DMS53 (cell line): ENCODE data around the gene TMTC1.

Experiments used
- DNase-seq: peaks from one replicate; lab custom pipeline; 2025; lab: John Stamatoyannopoulos, UW

Gene TMTC1

DNA sequence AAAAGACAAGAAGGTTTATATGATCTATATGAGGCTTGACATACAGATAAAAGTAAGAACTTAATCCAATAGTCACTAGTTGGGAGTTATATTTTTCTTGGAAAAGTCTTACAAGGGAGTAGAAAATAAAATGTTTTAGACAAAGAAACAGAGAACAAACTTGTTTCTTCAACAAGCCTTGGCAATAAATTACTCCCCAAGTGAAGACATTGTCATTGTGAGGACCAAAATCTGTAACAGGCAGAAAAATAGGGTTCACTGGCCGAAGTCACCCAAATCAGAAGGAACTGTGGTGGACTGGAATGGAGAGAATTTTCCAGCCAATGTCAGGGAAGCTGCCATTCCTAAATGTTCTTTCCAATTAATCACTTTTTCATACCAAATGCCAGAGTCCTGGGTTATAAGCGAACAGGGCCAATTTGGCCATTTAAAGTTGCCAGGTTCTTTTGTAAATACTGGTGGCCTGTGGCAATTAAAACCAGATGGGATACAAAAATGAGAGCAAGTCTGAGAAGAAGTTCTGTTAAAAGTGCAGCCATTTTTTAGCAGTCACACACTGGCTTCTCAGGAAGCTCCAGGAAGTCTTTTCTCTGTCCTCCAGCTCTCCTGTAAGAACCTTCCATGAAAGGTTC lies 168.9 kb downstream of the TMTC1 start:
- no peak for DNase-seq

DNA sequence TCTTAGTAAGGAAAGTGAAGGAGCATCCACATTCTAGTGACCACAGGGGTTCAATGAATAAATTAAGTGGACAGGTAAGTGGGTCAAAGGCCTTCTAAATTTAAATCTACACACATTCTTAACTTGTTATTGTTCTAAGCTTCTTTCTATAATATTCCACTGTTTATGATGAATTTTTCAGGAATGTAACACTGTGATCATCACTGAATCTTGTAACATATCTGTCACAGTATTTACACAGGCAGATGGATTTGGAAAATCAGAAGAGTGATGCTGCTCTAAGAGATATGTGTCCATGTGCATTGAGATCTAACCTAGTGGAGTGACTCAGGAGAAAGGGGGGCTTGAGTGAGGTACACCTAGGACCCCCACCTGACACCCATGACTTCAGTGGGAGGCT lies 170.8 kb downstream of the TMTC1 start:
- DNase-seq = no peak

DNA sequence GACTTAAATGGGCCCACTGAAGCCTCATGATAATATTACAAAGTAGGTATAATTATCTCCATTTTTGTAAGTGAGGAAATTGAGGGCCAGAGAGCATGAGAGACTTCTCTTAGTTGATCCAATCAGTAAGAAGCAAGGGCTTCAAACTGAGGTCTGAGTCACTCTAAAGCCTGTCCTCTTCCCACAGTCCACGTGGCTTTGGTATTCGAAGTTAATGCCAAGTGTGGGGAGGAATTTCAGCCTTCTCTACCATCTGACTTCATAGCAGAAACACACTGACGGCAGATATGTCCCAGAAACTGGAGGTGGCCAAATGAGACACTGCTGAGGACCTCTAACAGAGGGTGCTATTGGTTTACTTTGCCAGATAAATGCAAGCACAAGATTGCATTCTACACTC lies 171.8 kb downstream of the TMTC1 start:
- no peak for DNase-seq

DNA sequence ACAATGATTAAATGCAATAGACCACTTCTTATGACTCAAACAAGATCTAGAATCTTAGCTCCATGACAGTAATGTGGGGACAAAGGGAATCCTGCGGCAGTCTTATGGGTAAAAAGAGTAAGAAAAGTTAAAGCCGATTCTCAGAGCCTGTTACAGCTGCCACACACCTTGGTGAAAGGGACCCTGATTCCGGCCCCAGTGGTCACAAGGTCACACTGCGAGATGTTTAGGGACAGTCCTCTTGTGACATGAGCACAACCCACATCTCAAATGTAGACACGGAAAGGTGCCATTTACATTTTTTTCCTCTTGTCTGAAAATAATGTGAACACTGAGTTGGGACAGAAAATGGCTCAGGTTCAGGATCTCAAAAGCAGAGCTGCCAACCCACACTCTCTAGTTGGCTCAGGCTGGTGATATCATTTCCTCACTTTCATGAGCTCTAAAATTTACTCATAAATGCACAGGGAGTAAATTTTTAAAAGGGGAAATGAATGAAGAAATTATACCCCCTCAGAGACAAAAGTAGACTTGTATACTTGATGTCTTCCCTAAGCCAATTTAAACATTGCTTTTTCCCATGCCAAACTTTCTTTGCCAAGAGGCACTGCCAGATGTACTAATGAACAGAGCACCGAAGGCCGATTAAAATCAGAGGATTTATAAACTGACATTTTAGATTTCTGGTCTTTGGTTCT lies 173.1 kb downstream of the TMTC1 start:
- no peak for DNase-seq

DNA sequence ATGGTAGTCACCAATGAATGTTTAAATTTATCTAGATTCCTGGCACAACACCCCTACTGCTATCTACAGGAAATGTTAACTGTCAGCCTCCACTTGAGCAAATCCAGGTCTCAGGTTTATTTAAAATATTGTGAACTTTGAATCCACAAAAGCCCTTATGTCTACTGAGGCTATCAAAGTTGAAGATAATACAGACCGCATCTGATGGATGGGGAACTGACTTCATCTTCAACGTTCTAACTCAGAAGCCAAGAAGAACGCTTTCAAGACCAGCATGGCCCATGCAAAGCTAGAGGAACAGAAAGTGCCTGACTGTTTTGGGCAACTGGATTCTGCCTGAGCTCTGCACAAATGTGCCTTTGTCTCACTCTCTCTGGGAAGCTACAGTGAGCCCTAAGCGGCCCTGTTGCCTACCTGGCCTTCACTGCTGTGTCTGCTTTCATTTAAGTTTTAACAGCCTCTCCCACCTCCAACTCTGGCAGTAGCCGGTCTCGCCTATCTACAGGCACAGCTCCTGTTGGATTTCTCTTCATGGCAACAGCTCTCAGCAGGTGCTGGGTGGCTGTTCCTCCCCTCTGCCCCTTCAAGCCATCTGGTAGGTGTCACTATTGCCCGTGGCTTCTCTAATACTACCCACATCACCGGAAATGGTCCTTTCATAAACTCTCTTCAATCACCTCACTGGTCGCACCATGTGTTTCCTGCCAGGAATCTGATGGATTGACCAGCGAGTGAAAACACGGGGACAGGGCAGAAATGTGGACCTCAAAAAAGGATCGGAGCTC lies 174.1 kb downstream of the TMTC1 start:
- no peak for DNase-seq

DNA sequence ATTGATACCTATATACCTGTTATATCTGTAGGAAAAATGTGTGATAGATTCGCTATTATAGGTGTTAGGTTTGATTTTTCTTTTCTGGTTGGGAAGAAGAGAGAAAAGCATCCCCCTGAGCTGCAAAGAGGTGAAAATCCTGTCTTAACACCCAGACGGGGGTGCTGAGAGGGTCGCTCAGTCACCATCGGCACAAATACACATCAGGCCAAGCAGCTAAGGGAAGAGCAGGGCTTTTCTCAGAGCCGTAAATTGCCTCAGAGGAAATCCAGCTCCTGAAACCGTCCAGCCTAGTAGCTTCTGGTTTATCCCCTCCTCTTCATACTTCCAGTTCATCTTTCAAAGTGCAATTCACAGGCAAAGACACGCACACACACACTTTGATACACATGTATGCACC lies 175.2 kb downstream of the TMTC1 start:
- DNase-seq = no peak

DNA sequence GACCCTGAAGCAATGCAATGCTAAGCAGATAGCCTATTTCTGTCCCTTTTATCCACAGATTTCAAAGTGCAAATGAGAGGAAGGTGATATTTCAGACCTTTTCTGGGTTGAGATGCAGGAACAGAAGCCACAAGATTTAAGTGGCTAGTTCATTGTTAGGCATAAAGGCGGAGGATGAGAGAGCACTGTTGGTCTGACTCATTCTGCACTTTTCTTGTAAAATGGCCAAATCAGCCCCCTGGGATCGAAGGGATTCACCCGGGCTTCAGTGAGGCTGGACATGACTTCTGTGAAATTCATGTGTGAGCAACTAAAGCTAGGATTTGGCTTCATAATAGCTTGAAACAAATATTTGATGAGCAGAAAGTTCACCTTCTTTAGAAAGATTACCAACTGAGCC lies 184.4 kb downstream of the TMTC1 start:
- no peak for DNase-seq

DNA sequence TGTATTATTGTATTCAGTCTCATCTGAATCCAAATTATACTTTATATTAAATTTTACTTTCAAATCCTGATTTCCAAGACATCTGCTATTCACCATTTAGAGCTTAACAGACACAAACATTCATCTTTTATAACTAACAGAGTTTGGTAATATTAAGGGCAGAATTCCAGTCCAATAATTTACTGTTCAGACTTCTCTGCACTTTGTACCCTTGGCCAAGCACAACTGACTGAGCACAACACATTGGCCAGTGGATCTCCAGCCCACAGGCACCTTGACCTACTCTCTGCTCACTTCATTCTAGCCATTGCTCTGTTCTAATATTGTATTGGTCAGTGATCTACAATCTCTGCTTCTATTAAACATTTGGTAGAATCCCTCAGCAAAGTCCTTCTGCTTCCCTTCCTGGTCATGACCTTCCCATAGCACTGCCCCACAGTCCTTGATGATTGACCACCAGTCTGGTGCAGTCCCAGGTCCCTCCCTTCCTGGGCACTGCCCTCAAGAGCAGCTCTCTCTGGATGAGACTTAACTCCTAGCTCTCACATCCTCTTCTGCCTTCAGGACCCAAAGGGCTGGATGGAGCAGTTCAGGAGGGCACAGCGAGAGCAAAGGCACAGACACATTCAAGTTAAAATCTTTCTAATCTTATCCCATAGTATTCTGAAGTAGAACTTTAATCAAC lies 188.5 kb downstream of the TMTC1 start:
- DNase-seq = no peak

DNA sequence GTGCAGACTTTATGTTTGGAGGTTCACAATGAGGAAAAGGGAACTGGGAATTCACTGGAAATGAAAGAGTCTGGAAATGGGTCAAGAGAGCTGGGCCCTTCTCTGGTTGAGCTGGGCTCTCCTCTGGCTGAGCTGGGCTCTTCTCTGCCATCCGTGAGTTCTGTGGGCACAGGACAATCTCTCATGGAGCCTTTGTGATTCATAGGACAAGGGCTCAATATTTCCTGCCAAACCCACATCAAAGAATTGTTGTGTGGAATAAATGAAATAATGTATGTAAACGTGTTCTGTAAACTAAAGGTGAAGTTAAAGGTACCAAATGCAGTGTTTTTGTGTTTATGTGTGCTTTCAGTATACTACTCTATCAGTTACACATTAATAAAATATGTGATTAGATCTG lies 190.7 kb downstream of the TMTC1 start:
- peak; percentile 20 for DNase-seq

DNA sequence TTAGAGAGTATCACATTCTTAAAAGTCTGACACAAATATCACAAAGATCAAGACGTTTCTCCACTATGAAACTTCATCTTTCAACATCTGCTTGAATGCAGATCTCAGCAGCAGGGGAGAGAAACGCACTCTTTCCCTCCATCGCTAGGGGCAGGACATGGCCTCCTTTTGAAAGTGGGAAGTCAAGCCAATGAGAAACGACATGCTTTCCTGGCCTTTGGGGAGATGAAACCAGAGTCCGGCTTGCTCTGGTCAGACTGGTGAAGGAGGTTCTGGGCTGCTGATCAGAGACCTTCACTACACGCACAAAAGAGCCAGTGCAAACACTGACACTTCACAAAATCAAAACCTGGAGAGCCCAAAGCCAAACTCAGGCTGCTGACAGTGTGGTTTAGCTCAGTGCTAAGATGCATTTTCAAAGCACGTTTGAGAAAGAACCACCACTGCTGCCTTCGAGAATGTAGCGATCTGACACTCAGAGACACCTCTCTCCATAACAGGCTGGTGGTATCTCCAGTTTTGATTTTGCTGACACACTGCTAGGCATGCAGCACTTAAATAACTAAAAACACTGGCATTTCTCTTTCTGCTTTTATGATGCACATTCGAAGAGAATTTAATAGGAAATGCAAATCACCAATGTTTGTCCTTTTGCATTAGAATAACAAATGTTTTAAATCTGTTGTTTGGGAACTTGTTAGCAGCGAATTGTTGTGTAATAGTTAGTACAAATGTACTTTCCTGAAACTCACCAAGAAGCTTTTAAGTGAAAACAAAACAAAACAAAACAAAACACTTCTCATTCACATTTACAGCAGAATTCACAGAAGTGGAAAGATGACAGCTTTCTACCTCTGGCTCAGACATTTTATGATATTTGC lies 192.4 kb downstream of the TMTC1 start:
- DNase-seq = no peak

DNA sequence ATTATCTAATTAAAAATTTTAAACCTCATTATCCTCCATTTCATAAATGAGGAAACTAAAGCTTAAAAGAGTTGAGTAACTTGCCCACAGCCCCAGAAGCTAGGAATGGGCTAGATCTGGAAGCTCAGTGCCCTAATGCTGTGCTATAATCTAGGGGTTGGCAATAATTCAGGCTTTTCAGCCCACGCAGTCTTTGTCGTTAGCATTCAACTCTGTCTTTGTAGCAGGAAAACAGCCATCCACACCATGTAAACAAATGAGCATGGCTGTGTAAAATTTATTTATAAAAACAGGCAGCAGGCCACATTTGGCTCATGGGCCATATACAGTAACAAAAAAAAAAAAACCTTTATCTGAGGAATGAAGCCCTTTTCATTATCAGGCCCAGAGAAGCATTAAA lies 193.9 kb downstream of the TMTC1 start:
- no peak for DNase-seq

DNA sequence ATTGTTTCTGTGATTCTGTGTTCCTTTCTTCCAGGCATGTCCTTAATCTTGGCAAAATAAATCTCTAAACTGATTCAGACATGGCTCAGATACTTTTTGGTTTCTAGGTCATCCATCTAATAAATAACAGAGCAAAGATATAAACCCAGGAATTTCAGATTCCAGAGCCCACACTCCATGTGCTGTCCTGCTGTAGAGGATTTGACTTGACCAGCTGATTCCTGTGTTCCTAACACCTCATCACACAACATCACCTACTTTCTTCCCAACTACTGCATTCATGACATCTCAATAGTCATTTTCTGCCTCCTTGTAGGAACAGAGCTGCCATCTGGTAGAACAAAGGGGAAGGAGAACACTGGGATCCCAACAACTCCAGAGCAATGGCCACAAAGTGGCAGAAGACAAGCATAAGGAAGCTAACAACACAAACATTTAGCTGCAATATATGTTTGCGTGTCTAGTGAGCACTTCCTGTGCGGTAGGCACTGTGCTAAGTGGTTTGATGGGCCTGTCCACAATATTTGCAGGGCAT lies 194.4 kb downstream of the TMTC1 start:
- DNase-seq = no peak

DNA sequence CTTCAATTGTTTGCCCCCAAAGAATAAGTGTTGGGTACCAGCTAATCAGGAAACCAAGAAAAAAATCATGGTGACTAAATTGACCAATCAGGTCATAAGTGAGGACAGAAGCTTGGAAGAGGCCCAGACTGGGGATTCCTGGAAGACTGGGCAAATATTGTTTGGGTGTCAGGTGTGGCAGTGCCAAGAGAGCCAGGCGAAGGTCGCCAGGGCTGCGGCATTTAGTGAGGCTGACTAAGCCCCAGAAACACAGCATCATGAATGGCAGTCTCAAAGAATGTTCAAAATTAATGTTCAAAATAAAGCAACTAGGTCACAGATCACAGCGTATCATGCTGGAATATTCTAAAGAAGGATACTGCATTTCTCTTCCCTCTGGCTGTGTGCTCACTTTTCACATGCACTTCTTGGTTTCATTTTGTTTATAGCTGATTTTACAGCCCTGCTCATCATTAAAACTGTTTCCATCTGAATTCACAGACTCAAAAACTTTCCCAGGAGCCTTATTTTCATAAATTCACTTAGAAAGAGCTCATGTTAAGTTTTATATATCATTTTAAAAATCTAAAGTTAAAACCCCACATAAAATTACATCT lies 201.0 kb downstream of the TMTC1 start:
- DNase-seq = no peak

DNA sequence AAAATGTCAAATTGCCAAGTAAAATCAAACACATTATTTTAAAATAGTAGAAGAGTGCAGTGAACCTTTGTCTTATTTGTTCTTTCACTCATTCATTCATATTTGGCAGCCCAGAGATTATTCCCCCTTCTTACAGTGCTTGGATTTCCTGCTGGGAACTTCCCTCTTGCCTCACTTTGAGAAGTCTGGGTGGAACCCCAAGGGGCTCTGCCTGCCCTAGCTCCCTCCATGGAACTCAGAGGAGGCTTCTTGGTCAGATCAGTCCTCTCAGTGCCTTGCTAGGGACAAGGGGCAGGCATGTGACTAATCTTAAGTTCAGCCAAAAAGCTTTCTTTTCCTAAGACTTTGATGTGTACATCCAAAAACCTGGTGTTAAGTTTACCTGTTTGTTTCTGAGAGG lies 201.6 kb downstream of the TMTC1 start:
- no peak for DNase-seq

DNA sequence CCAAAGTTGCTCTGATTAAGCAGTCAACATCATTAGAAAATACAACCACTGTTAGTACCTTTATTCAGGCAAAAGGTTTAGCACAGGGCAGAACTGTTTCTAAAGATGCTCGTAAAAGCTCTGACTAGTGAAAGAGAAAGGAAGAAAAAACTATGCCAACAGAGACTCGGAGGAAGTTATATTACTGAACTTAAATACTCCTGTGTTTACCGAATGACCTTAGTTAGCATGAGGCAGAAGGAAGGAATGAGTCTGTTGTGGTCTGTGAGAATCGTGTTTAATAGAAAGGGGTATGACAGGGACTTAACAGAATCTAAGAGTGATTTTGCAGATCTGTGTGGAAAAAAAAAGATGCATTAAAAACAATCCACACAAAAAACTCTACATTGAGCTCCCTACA lies 202.1 kb downstream of the TMTC1 start:
- DNase-seq = no peak

DNA sequence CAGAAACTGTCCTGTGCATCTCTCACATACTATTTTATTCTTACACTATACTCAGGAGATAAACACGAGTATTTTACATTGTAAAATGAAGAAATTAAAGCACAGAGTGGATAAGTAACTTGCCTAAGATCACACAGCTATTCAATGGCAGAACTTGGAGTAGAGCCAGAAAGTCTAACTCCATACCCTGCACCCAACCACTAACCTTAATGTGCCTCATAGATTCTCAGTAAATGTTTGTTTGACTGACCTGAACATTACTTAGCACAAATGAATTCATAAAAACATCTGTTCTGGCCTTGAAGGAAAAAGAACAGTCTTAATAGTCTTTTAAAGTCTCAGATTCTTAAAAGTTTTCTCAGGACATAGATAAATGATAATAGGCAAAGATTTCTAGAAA lies 202.8 kb downstream of the TMTC1 start:
- no peak for DNase-seq

DNA sequence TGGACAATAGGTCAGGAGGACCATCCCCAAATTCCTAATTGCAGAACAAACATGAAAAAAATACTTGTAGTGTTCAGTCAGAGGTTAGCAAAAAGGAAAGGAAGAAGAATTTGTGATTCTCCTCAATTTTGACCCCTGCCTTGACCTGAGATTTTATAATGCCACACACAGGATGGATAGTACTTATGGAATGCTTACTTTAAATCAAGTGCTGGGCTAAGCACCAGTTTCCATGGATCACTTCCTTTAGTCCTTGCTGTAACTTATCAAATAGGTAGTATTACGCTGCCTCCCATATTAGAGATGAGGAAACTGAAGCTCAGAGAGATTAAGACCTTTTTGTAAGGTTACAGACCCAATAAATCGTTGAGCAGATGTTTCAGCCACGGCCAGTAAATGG lies 205.0 kb downstream of the TMTC1 start:
- no peak for DNase-seq

DNA sequence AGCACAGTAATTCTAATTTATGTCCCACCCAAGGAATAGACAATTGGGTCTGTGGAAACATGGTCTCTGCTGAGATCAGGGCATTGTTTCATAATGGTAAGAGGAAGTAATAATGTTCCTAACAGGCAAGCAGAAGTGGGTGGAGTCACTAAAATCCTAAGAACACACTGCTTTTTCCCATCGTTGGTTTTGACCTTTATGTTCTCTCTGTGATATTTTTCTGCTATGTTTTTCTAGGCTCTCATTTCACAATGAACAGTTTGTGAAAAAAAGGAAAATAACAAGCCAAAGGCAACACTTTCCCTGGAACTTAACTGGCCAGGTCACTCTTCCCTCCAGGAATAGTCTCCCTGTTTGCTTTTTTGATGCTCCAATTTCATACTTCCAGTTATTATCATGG lies 205.7 kb downstream of the TMTC1 start:
- DNase-seq = no peak

DNA sequence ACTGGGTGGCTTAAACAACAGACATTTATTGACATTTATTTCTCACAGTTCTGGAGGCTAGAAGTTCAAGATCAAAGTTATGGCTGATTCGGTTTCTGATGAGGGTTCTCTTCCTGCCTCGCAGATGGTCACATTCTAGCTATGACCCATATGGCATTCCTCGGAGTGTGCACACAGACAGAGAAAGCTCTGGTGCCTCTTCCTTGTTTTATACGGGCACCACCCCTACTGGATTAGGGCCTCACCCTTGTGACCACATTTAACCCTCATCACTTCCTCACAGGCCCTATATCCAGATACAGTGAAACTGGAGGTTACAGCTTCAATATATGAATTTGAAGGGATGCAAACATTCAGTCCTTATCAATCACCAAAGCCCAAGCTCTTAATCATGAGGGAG lies 209.2 kb downstream of the TMTC1 start:
- DNase-seq = peak; percentile 37

DNA sequence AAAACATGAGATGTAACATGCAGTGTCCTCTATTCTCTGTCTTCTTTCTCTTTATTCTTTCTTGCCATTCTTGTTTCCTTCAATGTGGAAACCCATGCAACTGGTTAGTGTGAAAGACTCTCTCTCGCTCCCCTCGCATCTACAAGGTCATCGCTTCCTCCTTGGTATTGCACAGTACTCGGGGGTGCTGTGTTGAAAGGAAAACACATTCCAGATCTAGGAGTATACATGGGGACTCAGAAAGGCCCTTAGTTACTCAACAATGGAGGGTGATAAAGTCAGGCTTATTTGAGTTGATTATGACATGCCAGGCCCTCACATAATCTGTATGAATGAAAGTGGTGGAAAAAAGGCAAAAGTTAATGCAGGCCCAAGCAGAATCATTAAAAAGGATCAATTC lies 210.8 kb downstream of the TMTC1 start:
- no peak for DNase-seq

DNA sequence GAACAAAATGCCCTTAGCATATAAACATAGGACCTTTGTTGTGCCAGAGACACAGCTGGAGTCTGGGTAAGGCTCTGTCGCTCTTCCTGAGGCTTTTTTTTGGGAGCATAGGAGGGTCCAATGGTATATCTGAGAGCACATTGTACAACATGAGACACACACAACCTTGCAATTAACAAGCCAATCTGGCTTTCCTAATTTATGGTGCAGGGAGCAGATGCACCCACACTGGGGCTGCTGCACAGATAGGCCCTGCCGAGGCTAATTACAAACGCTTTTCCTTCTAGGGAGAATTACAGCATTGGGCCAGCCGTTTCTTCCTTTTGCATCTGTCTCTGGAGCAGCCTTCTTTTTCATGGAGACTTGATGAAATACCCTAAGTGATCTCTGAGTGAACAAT lies 211.3 kb downstream of the TMTC1 start:
- DNase-seq = no peak
